Pancreas (tissue), 10 donors: ENCODE measurements around the gene GOLGA5. TPM values are rescaled to one million over a fixed set of nuclear protein-coding genes. Genes with fewer than 3 reads are reported as not detected.
"Not testable (repeated sequence)": the region's sequence is repeated elsewhere in the genome, so short reads cannot be mapped to it uniquely, and the experiment has no call there.

ENCODE experiments used
- ATAC-seq, 4 donors: fragments of 200-7000 bp; cut with Tn5 transposase; one replicate each; pipeline versions ENCODE4 v1.8.0 to v1.9.1; 2020; ENCODE audit warnings: mild to moderate bottlenecking in 4 of 4, moderate library complexity in 4 of 4
- DNase-seq, 6 donors: peaks; one replicate each; pipeline ENCODE4 v3.0.0-alpha.2; 2020
- FAIRE-seq: peaks from 2 replicates; lab custom pipeline; 2012; peaks lifted over from hg19 to GRCh38; lab: Jason Lieb, UNC
- H3K27ac ChIP-seq, 4 donors: fragments of 200-600 bp; sonication (generic); 1 replicate in 3 of 4; 2 replicates in 1 of 4; pipeline versions ENCODE4 v1.5.0 to v1.8.0; 2020
- H3K27me3 ChIP-seq, 4 donors: fragments of 200-600 bp; one replicate each; pipeline ENCODE4 v1.8.0; 2021
- H3K36me3 ChIP-seq, 3 donors: fragments of 200-600 bp; sonication (generic) in 1 of 3; one replicate each; pipeline versions ENCODE4 v1.5.0 to v1.8.0; 2020 to 2021
- H3K4me1 ChIP-seq, 3 donors: fragments of 200-600 bp; one replicate each; pipeline ENCODE4 v1.8.0; 2021
- H3K4me3 ChIP-seq, 4 donors: fragments of 200-600 bp; sonication (generic) in 2 of 4; one replicate each; pipeline versions ENCODE4 v1.5.0 to v1.8.0; 2020 to 2021
- H3K9me3 ChIP-seq, 4 donors: fragments of 200-600 bp; one replicate each; pipeline ENCODE4 v1.8.0; 2021
- CTCF ChIP-seq, 4 donors: fragments of 200-600 bp; sonication (generic) in 3 of 4; IDR thresholded peaks; one replicate each; pipeline versions ENCODE4 v1.5.0 to v1.8.0; 2021; ENCODE audit warnings: antibody characterized with exemption in 4 of 4
- WGBS, 2 donors: extraction: QIAGEN DNeasy Blood & Tissue Kit; methylation state at CpG; one replicate each; pipeline ENCODE4 v1.1.7; 2013; 5-methylcytosine and 5-hydroxymethylcytosine counted together
- intact Hi-C, 3 donors: fragments of 100-400 bp; cut with DNase I; formaldehyde crosslinking; loops; one replicate each; pipeline versions ENCODE4 v1.11.1 to v1.14.2; 2022
- polyA plus RNA-seq, 2 donors: library from polyadenylated mRNA; stranded (reverse); fragments of 200-250 nt; gene quantifications; one replicate each; pipeline ENCODE4 v1.2.3, GENCODE V29; 2013
- total RNA-seq, 6 donors: library from RNA; stranded (reverse); fragmentation: NEBNext Ultra II Directional in 4 of 6; extraction: Animal tissue kit (Norgen Biotek cat#: 25700) in 4 of 6; gene quantifications; one replicate each; pipeline versions ENCODE4 v1.2.1 to v1.2.4, GENCODE V29; 2021 to 2023
- donor health status: healthy with polysubstance abuse.
- donor health status: DM: no; HTN: no; CAD: no; lungs with moderate emphysema.
- donor health status: DM: no; HTN: no; CAD: no.
- donor health status: control.
- donor health status: control.
- donor health status: Bipolar disorder and iron deficiency.
- donor health status: DM: yes; HTN: yes; CAD: no.
- donor health status: DM: no; HTN: no; CAD: no.
- donor health status: DM: no; HTN: no; CAD: no.
- donor health status: DM: yes; HTN: yes; CAD: no.

Gene GOLGA5
- total and polyA plus RNA-seq, 8 donors: 12.8 to 22.6 (median 18.6) TPM

- peak in 1 of 4 donors; percentile 2 for ATAC-seq
- intact Hi-C loops: no loop called here
- no peak for FAIRE-seq
Measured at GRCh38 chr14:92847278-92847677, 53.2 kb downstream of the GOLGA5 start.

GRCh38 chr14:92847749-92848148 is 53.6 kb downstream of the GOLGA5 start:
- FAIRE-seq (no peak), ATAC-seq (peak in 1 of 4 donors; percentile 13), DNase-seq (no peak)
- intact Hi-C loops: no loop called here
- H3K27me3 ChIP-seq: no peaks in the 10 kb centered on the region
- 40 to 43% methylated on average over 2 of the region's 2 CpGs for WGBS, 2 donors
- no peaks in the 10 kb centered on the region for H3K9me3 ChIP-seq
- no peak for TF ChIP-seq CTCF (IDR thresholded peaks at IDR 0.05)
- H3K4me3 ChIP-seq: no peak overlapping the region
- H3K27ac ChIP-seq: peak overlapping the region in 2 of 4 donors; percentile 53 to 57
- H3K36me3 ChIP-seq: no peaks in the 10 kb centered on the region
- peaks cover 14 to 38% (median 26%) of the 10 kb centered on the region in 3 donors for H3K4me1 ChIP-seq

More at GRCh38 chr14:92847278-92847677, 53.2 kb downstream of the GOLGA5 start:
- TF ChIP-seq CTCF (IDR thresholded peaks at IDR 0.05): no peak
- no peak overlapping the region for H3K4me3 ChIP-seq
- DNase-seq: no peak
- peak overlapping the region in 3 of 4 donors; percentile 9 to 57 (median 53) for H3K27ac ChIP-seq
- H3K27me3 ChIP-seq: no peaks in the 10 kb centered on the region
- H3K4me1 ChIP-seq: peaks cover 14 to 38% (median 26%) of the 10 kb centered on the region in 3 donors
- WGBS, 2 donors: 69 to 75% methylated on average over 6 of the region's 6 CpGs
- no peaks in the 10 kb centered on the region for H3K36me3 ChIP-seq
- no peaks in the 10 kb centered on the region for H3K9me3 ChIP-seq

- FAIRE-seq (no peak), ATAC-seq (peak; percentile 61 to 75 (median 70)), DNase-seq (peak in 2 of 6 donors; percentile 30 to 39)
- no peak for TF ChIP-seq CTCF (IDR thresholded peaks at IDR 0.05)
- Histone ChIP-seq H3K4me3 (no peak overlapping the region), H3K27me3 (no peaks in the 10 kb centered on the region), H3K36me3 (no peaks in the 10 kb centered on the region), H3K9me3 (no peaks in the 10 kb centered on the region), H3K4me1 (peaks cover 14 to 38% (median 26%) of the 10 kb centered on the region in 3 donors), H3K27ac (peak overlapping the region in 3 of 4 donors; percentile 25 to 57 (median 53))
- 1 to 5% methylated on average over 4 of the region's 4 CpGs for WGBS, 2 donors
- intact Hi-C loops: no loop called here
Measured at GRCh38 chr14:92848887-92849286, 54.8 kb downstream of the GOLGA5 start.

- no peaks in the 10 kb centered on the region for H3K9me3 ChIP-seq
- H3K4me3 ChIP-seq: no peak overlapping the region
- no peaks in the 10 kb centered on the region for H3K36me3 ChIP-seq
- H3K27ac ChIP-seq: peak overlapping the region in 2 of 4 donors; percentile 57 to 61
- peaks cover 14 to 38% (median 26%) of the 10 kb centered on the region in 3 donors for H3K4me1 ChIP-seq
- no peak for TF ChIP-seq CTCF (IDR thresholded peaks at IDR 0.05)
- 86 to 87% methylated on average over 2 of the region's 2 CpGs for WGBS, 2 donors
- intact Hi-C loops: no loop called here
- no peaks in the 10 kb centered on the region for H3K27me3 ChIP-seq
- ATAC-seq (peak in 3 of 4 donors; percentile 6 to 66 (median 46)), DNase-seq (peak in 1 of 6 donors; percentile 21), FAIRE-seq (no peak)
Measured at GRCh38 chr14:92850492-92850891, 56.4 kb downstream of the GOLGA5 start.

- DNase-seq, H3K36me3 ChIP-seq, intact Hi-C loops, H3K27me3 ChIP-seq, H3K4me3 ChIP-seq, H3K9me3 ChIP-seq, ATAC-seq, FAIRE-seq, H3K27ac ChIP-seq: not testable (repeated sequence)
- WGBS, 2 donors: 74 to 82% methylated on average over 8 of the region's 8 CpGs
- peaks cover 12 to 24% (median 15%) of the 10 kb centered on the region in 3 donors for H3K4me1 ChIP-seq
Measured at GRCh38 chr14:92853136-92853535, 59.0 kb downstream of the GOLGA5 start.
